Endothelial cell of umbilical vein (primary cell): Measurements from ENCODE around the gene LKAAEAR1. TPM values are rescaled to one million over a fixed set of nuclear protein-coding genes. Genes with fewer than 3 reads are reported as not detected.

Experiments used
- BruUV-seq: library from RNA; stranded (reverse); fragments of 400-500 nt; replicated peaks from 2 replicates; lab custom pipeline; 2021; lab: Mats Ljungman, UMichigan
- CTCF ChIA-PET: fragments of 300-600, 350-600 bp; sonication (Branson Sonifier 250); formaldehyde crosslinking; loops from one replicate; lab custom pipeline; 2021; ENCODE audit warnings: antibody characterized with exemption, inconsistent platforms; lab: Charles Lee
- POLR2A ChIA-PET: fragments of 300-600, 350-600 bp; sonication (Branson Sonifier 250); formaldehyde crosslinking; loops from one replicate; lab custom pipeline; 2021; ENCODE audit warnings: antibody characterized with exemption, inconsistent platforms; lab: Charles Lee
- DNase-seq: peaks from one replicate; pipeline ENCODE4 v3.0.0-alpha.2; 2011; ENCODE audit warnings: low read depth, low spot score
- FAIRE-seq: peaks from 2 replicates; lab custom pipeline; 2011; peaks lifted over from hg19 to GRCh38; lab: Jason Lieb, UNC
- H2AFZ ChIP-seq: 2 replicates; pipeline ENCODE4 v1.6.0; 2012; ENCODE audit warnings: low read depth, low read length, control low read depth, inconsistent platforms
- H3K27ac ChIP-seq: 2 replicates; pipeline ENCODE4 v1.5.1; 2011; ENCODE audit warnings: low read depth, mild to moderate bottlenecking, control low read depth, low read length, moderate library complexity; ENCODE audit not compliant: insufficient read depth
- H3K27me3 ChIP-seq, 2 experiments: 2 replicates each; pipeline versions ENCODE4 v1.6.0 to v1.6.1; 2011; ENCODE audit warnings: low read length in 2 of 2, mixed read lengths in 1 of 2; ENCODE audit not compliant: control insufficient read depth in 2 of 2, insufficient read depth in 2 of 2
- H3K36me3 ChIP-seq, 2 experiments: 2 replicates in 1 of 2; 3 replicates in 1 of 2; pipeline ENCODE4 v1.5.1; 2011; ENCODE audit warnings: low read length in 2 of 2, mild to moderate bottlenecking in 1 of 2, moderate library complexity in 1 of 2; ENCODE audit not compliant: control insufficient read depth in 2 of 2, insufficient read depth in 2 of 2; ENCODE audit errors: extremely low read depth in 1 of 2
- H3K4me1 ChIP-seq: 3 replicates; pipeline ENCODE4 v1.5.1; 2011; ENCODE audit warnings: mild to moderate bottlenecking, low read length; ENCODE audit not compliant: control insufficient read depth, insufficient read depth; ENCODE audit errors: extremely low read depth
- H3K4me2 ChIP-seq: 2 replicates; pipeline ENCODE4 v1.6.1; 2011; ENCODE audit warnings: low read length, control low read depth, mixed read lengths; ENCODE audit not compliant: insufficient read depth
- H3K4me3 ChIP-seq, 3 experiments: fragments of 200-600 bp in 1 of 3; sonication (generic), shearing (Covaris generic) in 1 of 3; replicated peaks in 1 of 3; 2 replicates each; pipeline ENCODE4 v1.5.1; 2011 to 2016; ENCODE audit warnings: control low read depth in 3 of 3, low read length in 3 of 3, mild to moderate bottlenecking in 2 of 3, inconsistent platforms in 1 of 3, low read depth in 1 of 3, moderate library complexity in 1 of 3; ENCODE audit not compliant: insufficient read depth in 1 of 3
- H3K79me2 ChIP-seq: 2 replicates; pipeline ENCODE4 v1.6.0; 2012; ENCODE audit warnings: low read length, inconsistent platforms; ENCODE audit not compliant: control insufficient read depth, insufficient read depth
- H3K9ac ChIP-seq: replicated peaks from 2 replicates; pipeline ENCODE3; 2011; ENCODE audit warnings: low read length, control low read depth; ENCODE audit not compliant: insufficient read depth; ENCODE audit errors: extremely low read depth
- H3K9me1 ChIP-seq: replicated peaks from 3 replicates; pipeline ENCODE4 v1.6.0; 2011; ENCODE audit warnings: mild to moderate bottlenecking, low read length; ENCODE audit not compliant: control insufficient read depth, insufficient read depth; ENCODE audit errors: extremely low read depth
- H3K9me3 ChIP-seq: replicated peaks from 2 replicates; pipeline ENCODE4 v1.5.1; 2012; ENCODE audit warnings: low read length, inconsistent platforms; ENCODE audit not compliant: control insufficient read depth, insufficient read depth
- H4K20me1 ChIP-seq: replicated peaks from 2 replicates; pipeline ENCODE3; 2011; ENCODE audit warnings: mild to moderate bottlenecking, low read length; ENCODE audit not compliant: control insufficient read depth, insufficient read depth; ENCODE audit errors: extremely low read depth
- FOS ChIP-seq: IDR thresholded peaks from 2 replicates; pipeline ENCODE4 v1.6.1; 2011; ENCODE audit warnings: mild to moderate bottlenecking, low read length, moderate library complexity, borderline replicate concordance; ENCODE audit not compliant: insufficient read depth
- GATA2 ChIP-seq: IDR thresholded peaks from 2 replicates; pipeline ENCODE4 v1.7.0; 2011; ENCODE audit warnings: low read depth, mild to moderate bottlenecking, moderate library complexity, mixed read lengths, low read length; ENCODE audit not compliant: insufficient read length, insufficient read depth
- MYC ChIP-seq: IDR thresholded peaks from one replicate; pipeline ENCODE4 v1.6.1; 2011; ENCODE audit warnings: mild to moderate bottlenecking, low read depth, low read length
- POLR2A ChIP-seq: IDR thresholded peaks from 2 replicates; pipeline ENCODE4 v1.6.1; 2012; ENCODE audit warnings: low read depth, mild to moderate bottlenecking, control low read depth, low read length
- POLR2AphosphoS5 ChIP-seq: IDR thresholded peaks from 2 replicates; pipeline ENCODE4 v1.6.1; 2012; ENCODE audit warnings: low read depth, mild to moderate bottlenecking, control low read depth, low read length, moderate library complexity; ENCODE audit not compliant: insufficient read depth
- dilution Hi-C: fragments of 300-500 bp; cut with MboI; formaldehyde crosslinking; loops from one replicate; pipeline ENCODE4 v1.15.0; 2019; ENCODE audit warnings: low sequenced_read_pairs; ENCODE audit not compliant: extremely low pct_ligation_motif_present
- intact Hi-C: fragments of 100-400 bp; cut with micrococcal nuclease; formaldehyde crosslinking; loops from one replicate; pipeline ENCODE4 v1.10.0; 2022
- polyA plus RNA-seq, 4 experiments: library from polyadenylated mRNA; depleted of rRNA in 3 of 4; stranded (reverse) in 3 of 4; unstranded in 1 of 4; fragments of >200 nt; gene quantifications; 2 replicates each; pipeline versions ENCODE4 v1.2.1 to v1.2.3, GENCODE V29; 2011 to 2012; ENCODE audit warnings: missing spikeins in 1 of 4
- total RNA-seq: library from RNA; stranded (reverse); gene quantifications from 2 replicates; pipeline ENCODE4 v1.2.3, GENCODE V29; 2021
- TF ChIP-seq, protein P1 (sequence below): IDR thresholded peaks from 2 replicates; pipeline ENCODE4 v1.6.1; 2011; ENCODE audit not compliant: insufficient read depth, insufficient read length

LKAAEAR1 gene
- total and polyA plus RNA-seq, 2 donors (not counting 3 experiments of a cell fraction or from before 2014, with no cell fraction given): 0.29 TPM; not detected in 1

GRCh38 chr20:64076061-64076997 is 7.9 kb downstream of the LKAAEAR1 start:
- TF ChIP-seq POLR2A (no peak), GATA2 (no peak)
- TF ChIP-seq, protein P1, sequence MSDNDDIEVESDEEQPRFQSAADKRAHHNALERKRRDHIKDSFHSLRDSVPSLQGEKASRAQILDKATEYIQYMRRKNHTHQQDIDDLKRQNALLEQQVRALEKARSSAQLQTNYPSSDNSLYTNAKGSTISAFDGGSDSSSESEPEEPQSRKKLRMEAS: no peak
- H3K27me3 ChIP-seq: no peaks in the 10 kb centered on the region
- H3K4me3 ChIP-seq: no peak overlapping the region
- peaks cover 6% of the 10 kb centered on the region for H3K79me2 ChIP-seq
- ChIA-PET POLR2A (no interaction called here), CTCF (no interaction called here)
- no peak overlapping the region for H3K9ac ChIP-seq
- dilution Hi-C loops (no loop called here), intact Hi-C loops (no loop called here)
- H3K27ac ChIP-seq: no peak overlapping the region
- no peak for FAIRE-seq
- BruUV-seq: no TSS peak
- H3K4me1 ChIP-seq: peaks cover 14% of the 10 kb centered on the region
- H3K9me1 ChIP-seq: no peaks in the 10 kb centered on the region
- no peak overlapping the region for H2AFZ ChIP-seq
- H3K4me2 ChIP-seq: no peak overlapping the region
- H3K9me3 ChIP-seq: no peaks in the 10 kb centered on the region
- peaks cover 0 to 21% of the 10 kb centered on the region in 2 experiments for H3K36me3 ChIP-seq
- no peak for DNase-seq
- H4K20me1 ChIP-seq: no peaks in the 10 kb centered on the region

- H3K9me3 ChIP-seq: no peaks in the 10 kb centered on the region
- POLR2A ChIA-PET: no interaction called here
- H3K27ac ChIP-seq: no peak overlapping the region
- no peaks in the 10 kb centered on the region for H4K20me1 ChIP-seq
- CTCF ChIA-PET: no interaction called here
- TF ChIP-seq, protein P1: no peak
- TF ChIP-seq FOS: no peak
- TF ChIP-seq POLR2A: no peak
- no peak for TF ChIP-seq POLR2AphosphoS5
- TF ChIP-seq MYC: no peak
- TF ChIP-seq GATA2: no peak
- no peak overlapping the region for H3K4me2 ChIP-seq
- intact Hi-C loops: no loop called here
- BruUV-seq: no TSS peak
- no peak overlapping the region for H3K9ac ChIP-seq
- H3K27me3 ChIP-seq: no peaks in the 10 kb centered on the region
- H3K36me3 ChIP-seq: peaks cover 0 to 21% of the 10 kb centered on the region in 2 experiments
- dilution Hi-C loops: no loop called here
- peaks cover 6% of the 10 kb centered on the region for H3K79me2 ChIP-seq
- H3K4me1 ChIP-seq: peaks cover 14% of the 10 kb centered on the region
- FAIRE-seq (no peak), DNase-seq (no peak)
- H3K4me3 ChIP-seq: no peak overlapping the region
- no peaks in the 10 kb centered on the region for H3K9me1 ChIP-seq
- no peak overlapping the region for H2AFZ ChIP-seq
Observed at GRCh38 chr20:64075556-64075955, 8.6 kb downstream of the LKAAEAR1 start.
